DMS79 (cell line): ENCODE measurements around the gene LIPC.
"Not testable (repeated sequence)": the region's sequence is repeated elsewhere in the genome, so short reads cannot be mapped to it uniquely, and the experiment has no call there.

Experiments used
- DNase-seq: peaks from one replicate; lab custom pipeline; 2025; lab: John Stamatoyannopoulos, UW

LIPC gene

GRCh38 chr15:58585693-58586443, 154.1 kb downstream of the LIPC start:
- DNase-seq = no peak

GRCh38 chr15:58587486-58587885, 155.7 kb downstream of the LIPC start:
- no peak for DNase-seq

- no peak for DNase-seq
These were observed 156.3 kb downstream of the LIPC start for GRCh38 chr15:58588096-58588495.

- no peak for DNase-seq
These were observed 157.3 kb downstream of the LIPC start for GRCh38 chr15:58589047-58589446.

GRCh38 chr15:58590236-58590635, 158.4 kb downstream of the LIPC start:
- DNase-seq = no peak

- DNase-seq = no peak
These were observed 159.1 kb downstream of the LIPC start for GRCh38 chr15:58590926-58591325.

- no peak for DNase-seq
These were observed 162.1 kb downstream of the LIPC start for GRCh38 chr15:58593870-58594269.

GRCh38 chr15:58594898-58595297, 163.1 kb downstream of the LIPC start:
- DNase-seq = no peak

GRCh38 chr15:58595516-58596263, 163.9 kb downstream of the LIPC start:
- DNase-seq = no peak

GRCh38 chr15:58597943-58598828, 166.4 kb downstream of the LIPC start:
- no peak for DNase-seq

- no peak for DNase-seq
These were observed 167.0 kb downstream of the LIPC start for GRCh38 chr15:58598829-58599210.

GRCh38 chr15:58602823-58603222, 171.0 kb downstream of the LIPC start:
- DNase-seq = no peak

- not testable (repeated sequence) for DNase-seq
These were observed 172.1 kb downstream of the LIPC start for GRCh38 chr15:58603927-58604326.

GRCh38 chr15:58604455-58604923, 172.7 kb downstream of the LIPC start:
- no peak for DNase-seq

GRCh38 chr15:58605931-58606530, 174.2 kb downstream of the LIPC start:
- no peak for DNase-seq

GRCh38 chr15:58606577-58607080, 174.8 kb downstream of the LIPC start:
- DNase-seq = no peak

- no peak for DNase-seq
These were observed 176.4 kb downstream of the LIPC start for GRCh38 chr15:58608129-58608590.

GRCh38 chr15:58608711-58609110, 176.9 kb downstream of the LIPC start:
- DNase-seq = no peak

GRCh38 chr15:58611731-58612676, 180.2 kb downstream of the LIPC start:
- no peak for DNase-seq

GRCh38 chr15:58616171-58616570, 184.4 kb downstream of the LIPC start:
- DNase-seq = no peak
